Loucy (cell line): ENCODE results near the gene COG2.

ENCODE experiments used
- H2AFZ ChIP-seq: fragments of 200-600 bp; sonication (generic); 2 replicates; pipeline ENCODE4 v1.6.0; 2016; ENCODE audit warnings: antibody characterized with exemption, mild to moderate bottlenecking, low read length, moderate library complexity
- H3F3A ChIP-seq: fragments of 200-600 bp; 2 replicates; pipeline ENCODE4 v1.6.0; 2016; ENCODE audit warnings: antibody characterized with exemption, low read depth, mild to moderate bottlenecking
- H3K27me3 ChIP-seq: fragments of 200-600 bp; sonication (generic); 2 replicates; pipeline ENCODE4 v1.6.1; 2014; ENCODE audit warnings: low read length, mild to moderate bottlenecking; ENCODE audit not compliant: insufficient read depth, poor library complexity, severe bottlenecking
- H3K36me3 ChIP-seq: fragments of 200-600 bp; sonication (generic); 2 replicates; pipeline ENCODE4 v1.6.1; 2016; ENCODE audit warnings: low read length; ENCODE audit not compliant: insufficient read depth
- H3K4me1 ChIP-seq: fragments of 200-600 bp; sonication (generic); 2 replicates; pipeline ENCODE4 v1.5.1; 2014; ENCODE audit warnings: low read length, mild to moderate bottlenecking; ENCODE audit not compliant: insufficient read depth, poor library complexity, severe bottlenecking
- H3K4me2 ChIP-seq: fragments of 200-600 bp; sonication (generic); 2 replicates; pipeline ENCODE4 v1.6.0; 2014; ENCODE audit warnings: antibody characterized with exemption, low read length, low read depth, mild to moderate bottlenecking; ENCODE audit not compliant: poor library complexity, severe bottlenecking
- H3K4me3 ChIP-seq: fragments of 200-600 bp; sonication (generic); 2 replicates; pipeline ENCODE4 v1.5.1; 2014; ENCODE audit warnings: low read length, mild to moderate bottlenecking, mixed read lengths; ENCODE audit not compliant: poor library complexity, severe bottlenecking
- H3K79me2 ChIP-seq: fragments of 200-600 bp; sonication (generic); 2 replicates; pipeline ENCODE4 v1.6.1; 2014; ENCODE audit warnings: low read length; ENCODE audit not compliant: insufficient read depth
- H3K9ac ChIP-seq: fragments of 200-600 bp; sonication (generic); 2 replicates; pipeline ENCODE4 v1.6.0; 2014; ENCODE audit warnings: mild to moderate bottlenecking, low read depth, low read length, moderate library complexity; ENCODE audit not compliant: poor library complexity, severe bottlenecking
- H3K9me2 ChIP-seq: fragments of 200-600 bp; sonication (generic); replicated peaks from 2 replicates; pipeline ENCODE4 v1.6.1; 2016; ENCODE audit warnings: low read depth, low read length, mixed read lengths
- H3K9me3 ChIP-seq: fragments of 200-600 bp; sonication (generic); 2 replicates; pipeline ENCODE4 v1.6.1; 2014; ENCODE audit warnings: mild to moderate bottlenecking, antibody characterized with exemption, low read length, low read depth; ENCODE audit not compliant: insufficient read depth
- H4K20me1 ChIP-seq: fragments of 200-600 bp; sonication (generic); 2 replicates; pipeline ENCODE4 v1.6.0; 2014; ENCODE audit warnings: antibody characterized with exemption, low read length, mild to moderate bottlenecking; ENCODE audit not compliant: insufficient read depth, poor library complexity, severe bottlenecking
- EZH2phosphoT487 ChIP-seq: fragments of 200-600 bp; IDR thresholded peaks from 2 replicates; pipeline ENCODE4 v1.6.1; 2018; ENCODE audit warnings: antibody characterized with exemption, mild to moderate bottlenecking, moderate library complexity, borderline replicate concordance
- TF ChIP-seq, protein P1 (sequence below): fragments of 200-600 bp; sonication (generic); conservative IDR thresholded peaks from 2 replicates; pipeline ENCODE4 v1.5.1; 2014; ENCODE audit warnings: mild to moderate bottlenecking, antibody characterized with exemption, low read length

COG2 gene

DNA sequence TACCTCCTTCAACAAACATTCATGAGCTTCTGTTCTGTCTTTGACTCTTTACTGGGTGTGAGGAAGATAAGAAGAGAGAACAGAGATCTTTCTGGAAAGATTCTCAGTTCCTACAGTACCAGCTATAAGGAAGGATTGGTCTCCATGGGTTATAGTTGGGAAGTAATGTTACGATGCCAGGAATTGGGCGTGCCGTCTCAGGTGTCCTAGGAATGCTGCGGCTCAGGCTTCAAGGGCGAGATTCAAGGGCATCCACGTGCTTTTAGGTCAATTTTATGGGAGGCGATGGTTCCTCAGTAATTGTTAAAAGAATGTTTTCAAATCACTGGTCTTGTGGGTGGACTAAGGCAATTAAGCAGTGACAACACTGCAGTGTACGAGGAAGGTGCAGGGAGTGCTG lies 27.3 kb downstream of the COG2 start:
- H3K9ac ChIP-seq, result no peak overlapping the region
- no peaks in the 10 kb centered on the region for H3K79me2 ChIP-seq
- H3K4me1 ChIP-seq, result no peaks in the 10 kb centered on the region
- TF ChIP-seq, protein P1, sequence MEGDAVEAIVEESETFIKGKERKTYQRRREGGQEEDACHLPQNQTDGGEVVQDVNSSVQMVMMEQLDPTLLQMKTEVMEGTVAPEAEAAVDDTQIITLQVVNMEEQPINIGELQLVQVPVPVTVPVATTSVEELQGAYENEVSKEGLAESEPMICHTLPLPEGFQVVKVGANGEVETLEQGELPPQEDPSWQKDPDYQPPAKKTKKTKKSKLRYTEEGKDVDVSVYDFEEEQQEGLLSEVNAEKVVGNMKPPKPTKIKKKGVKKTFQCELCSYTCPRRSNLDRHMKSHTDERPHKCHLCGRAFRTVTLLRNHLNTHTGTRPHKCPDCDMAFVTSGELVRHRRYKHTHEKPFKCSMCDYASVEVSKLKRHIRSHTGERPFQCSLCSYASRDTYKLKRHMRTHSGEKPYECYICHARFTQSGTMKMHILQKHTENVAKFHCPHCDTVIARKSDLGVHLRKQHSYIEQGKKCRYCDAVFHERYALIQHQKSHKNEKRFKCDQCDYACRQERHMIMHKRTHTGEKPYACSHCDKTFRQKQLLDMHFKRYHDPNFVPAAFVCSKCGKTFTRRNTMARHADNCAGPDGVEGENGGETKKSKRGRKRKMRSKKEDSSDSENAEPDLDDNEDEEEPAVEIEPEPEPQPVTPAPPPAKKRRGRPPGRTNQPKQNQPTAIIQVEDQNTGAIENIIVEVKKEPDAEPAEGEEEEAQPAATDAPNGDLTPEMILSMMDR, result no peak
- TF ChIP-seq EZH2phosphoT487, result no peak
- no peak overlapping the region for H3K4me3 ChIP-seq
- no peak overlapping the region for H3K4me2 ChIP-seq
- H4K20me1 ChIP-seq, result no peaks in the 10 kb centered on the region
- peaks cover 89% of the 10 kb centered on the region; the same call in 1 of the 2 replicates for H3K36me3 ChIP-seq
- H2AFZ ChIP-seq, result no peak overlapping the region
- H3F3A ChIP-seq, result no peaks in the 10 kb centered on the region
- no peaks in the 10 kb centered on the region for H3K9me3 ChIP-seq
- H3K27me3 ChIP-seq, result no peaks in the 10 kb centered on the region
- H3K9me2 ChIP-seq, result no peaks in the 10 kb centered on the region

DNA sequence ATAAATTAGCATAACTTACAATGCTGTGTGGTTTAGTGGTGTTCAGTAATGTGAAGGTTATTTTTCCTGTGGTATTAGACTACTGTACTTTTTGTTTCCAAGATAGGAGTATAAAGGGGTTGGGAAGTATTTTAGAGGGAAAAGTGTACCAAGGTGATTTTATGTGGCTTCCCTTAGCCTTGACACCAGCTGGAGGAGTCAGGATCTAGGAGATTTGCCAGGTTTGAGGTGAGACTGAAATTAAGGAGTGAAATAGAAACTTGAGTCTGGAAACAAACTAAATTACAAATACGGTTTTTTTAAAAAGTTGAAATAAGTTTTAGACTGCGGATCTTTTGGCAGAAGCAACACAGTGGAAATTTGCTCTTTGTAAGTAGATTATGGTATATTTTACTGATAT lies 32.3 kb downstream of the COG2 start:
- Histone ChIP-seq H3F3A (no peaks in the 10 kb centered on the region), H3K79me2 (no peaks in the 10 kb centered on the region), H3K4me2 (no peak overlapping the region), H3K36me3 (peaks cover 89% of the 10 kb centered on the region; the same call in 1 of the 2 replicates), H3K9me2 (no peaks in the 10 kb centered on the region), H3K27me3 (no peaks in the 10 kb centered on the region), H4K20me1 (no peaks in the 10 kb centered on the region), H3K4me1 (no peaks in the 10 kb centered on the region), H3K4me3 (no peak overlapping the region), H2AFZ (no peak overlapping the region), H3K9me3 (peaks cover 2% of the 10 kb centered on the region; the same call in 1 of the 2 replicates), H3K9ac (no peak overlapping the region)
- TF ChIP-seq, protein P1, result no peak
- no peak for TF ChIP-seq EZH2phosphoT487

DNA sequence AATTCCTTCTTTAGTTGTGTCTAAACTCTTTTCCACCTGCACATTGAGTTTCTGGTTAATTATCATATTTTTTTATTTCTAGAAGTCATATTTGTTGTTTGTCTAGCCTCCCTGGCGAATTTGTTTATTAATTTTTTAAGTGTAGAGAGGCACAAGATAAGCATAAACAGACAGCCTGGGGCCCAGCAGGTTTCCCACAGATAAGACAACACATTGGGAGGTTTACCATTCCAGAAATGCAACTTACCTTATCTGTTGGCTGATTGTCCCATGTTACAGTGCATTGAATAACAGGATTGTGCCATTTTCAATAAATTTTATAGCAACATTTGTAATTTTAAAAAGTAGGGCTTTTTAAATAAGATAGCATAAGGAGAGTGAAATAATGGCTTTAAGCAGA lies 34.9 kb downstream of the COG2 start:
- Histone ChIP-seq H2AFZ (no peak overlapping the region), H3K4me1 (no peaks in the 10 kb centered on the region), H3F3A (no peaks in the 10 kb centered on the region), H3K79me2 (no peaks in the 10 kb centered on the region), H3K27me3 (no peaks in the 10 kb centered on the region), H3K9me2 (no peaks in the 10 kb centered on the region), H3K4me2 (no peak overlapping the region), H3K9ac (no peak overlapping the region), H3K36me3 (peaks cover 80% of the 10 kb centered on the region; the same call in 1 of the 2 replicates), H3K9me3 (peaks cover 2% of the 10 kb centered on the region; the same call in 1 of the 2 replicates), H4K20me1 (no peaks in the 10 kb centered on the region), H3K4me3 (no peak overlapping the region)
- no peak for TF ChIP-seq EZH2phosphoT487
- TF ChIP-seq, protein P1, result no peak
